Panc1 (cell line): ENCODE data around the gene NUSAP1. TPM values are rescaled to one million over a fixed set of nuclear protein-coding genes. Genes with fewer than 3 reads are reported as not detected.
"Not testable (repeated sequence)": the region's sequence is repeated elsewhere in the genome, so short reads cannot be mapped to it uniquely, and the experiment has no call there.

Source experiments
- ATAC-seq: fragments of 200-7000 bp; cut with Tn5 transposase; 2 replicates; pipeline ENCODE4 v1.9.1; 2020; ENCODE audit warnings: mild to moderate bottlenecking, moderate library complexity
- BruUV-seq: library from RNA; stranded (reverse); fragments of 400-500 nt; replicated peaks from 2 replicates; lab custom pipeline; 2021; lab: Mats Ljungman, UMichigan
- CTCF ChIA-PET: fragments of 300-600 bp; sonication (Branson Sonifier 250); formaldehyde crosslinking; loops from one replicate; lab custom pipeline; 2022; ENCODE audit warnings: antibody characterized with exemption; lab: Charles Lee
- POLR2A ChIA-PET: fragments of 300-600 bp; sonication (Branson Sonifier 250); formaldehyde crosslinking; loops from one replicate; lab custom pipeline; 2022; ENCODE audit warnings: antibody characterized with exemption; lab: Charles Lee
- DNase-seq: peaks from one replicate; pipeline ENCODE4 v3.0.0-alpha.2; 2010; ENCODE audit warnings: low read depth, low spot score
- H3K27ac ChIP-seq: 2 replicates; pipeline ENCODE4 v1.5.1; 2011; ENCODE audit warnings: mild to moderate bottlenecking, low read length, inconsistent platforms
- H3K27me3 ChIP-seq: fragments of 200-500 bp; sonication (Bioruptor generic); 2 replicates; pipeline ENCODE4 v1.6.0; 2014; ENCODE audit warnings: low read length, inconsistent platforms; ENCODE audit not compliant: control insufficient read depth, insufficient read depth
- H3K36me3 ChIP-seq: fragments of 200-500 bp; sonication (Bioruptor generic); 2 replicates; pipeline ENCODE4 v1.5.1; 2014; ENCODE audit warnings: inconsistent platforms, mild to moderate bottlenecking, low read length, moderate library complexity; ENCODE audit not compliant: control insufficient read depth, insufficient read depth
- H3K4me1 ChIP-seq: 2 replicates; pipeline ENCODE4 v1.5.1; 2011; ENCODE audit warnings: inconsistent platforms, mild to moderate bottlenecking, low read length, moderate library complexity; ENCODE audit not compliant: control insufficient read depth, insufficient read depth
- H3K4me3 ChIP-seq, 2 experiments: 2 replicates each; pipeline ENCODE4 v1.5.1; 2011 to 2012; ENCODE audit warnings: low read depth in 2 of 2, low read length in 2 of 2, mild to moderate bottlenecking in 2 of 2, inconsistent platforms in 1 of 2, moderate library complexity in 1 of 2
- H3K9me3 ChIP-seq: fragments of 200-500 bp; sonication (Bioruptor generic); 2 replicates; pipeline ENCODE4 v1.5.1; 2014; ENCODE audit warnings: low read depth, mild to moderate bottlenecking, inconsistent platforms, low read length, moderate library complexity; ENCODE audit not compliant: control insufficient read depth, insufficient read depth
- CTCF ChIP-seq: fragments of 450-650 bp; IDR thresholded peaks from 2 replicates; pipeline ENCODE4 v1.5.1; 2017; ENCODE audit warnings: mild to moderate bottlenecking
- POLR2AphosphoS5 ChIP-seq: IDR thresholded peaks from 2 replicates; pipeline ENCODE4 v1.6.1; 2012; ENCODE audit warnings: mild to moderate bottlenecking, low read depth, low read length, moderate library complexity
- REST ChIP-seq, 2 experiments: IDR thresholded peaks; 2 replicates each; pipeline ENCODE4 v1.6.1; 2011 to 2012; ENCODE audit warnings: low read depth in 2 of 2, control low read depth in 1 of 2, low read length in 1 of 2, mild to moderate bottlenecking in 1 of 2, moderate library complexity in 1 of 2; ENCODE audit not compliant: insufficient read depth in 1 of 2
- SIN3A ChIP-seq: IDR thresholded peaks from 2 replicates; pipeline ENCODE4 v1.6.1; 2012; ENCODE audit warnings: low read depth, mild to moderate bottlenecking, low read length, moderate library complexity, borderline replicate concordance; ENCODE audit not compliant: insufficient read depth
- TCF7L2 ChIP-seq: IDR thresholded peaks from 2 replicates; pipeline ENCODE4 v1.6.1; 2011; ENCODE audit warnings: mild to moderate bottlenecking, low read depth, low read length, inconsistent platforms
- in situ Hi-C: cut with HindIII; loops from 2 replicates; pipeline ENCODE4 v1.10.0; 2016; ENCODE audit warnings: low sequenced_read_pairs, low pct_unique_long_range_greater_than_20kb
- intact Hi-C: fragments of 100-400 bp; cut with micrococcal nuclease; formaldehyde crosslinking; loops from one replicate; pipeline ENCODE4 v1.10.0; 2022; ENCODE audit not compliant: unreplicated experiment
- total RNA-seq: library from RNA; stranded (reverse); gene quantifications from one replicate; pipeline ENCODE4 v1.2.1, GENCODE V29; 2021; ENCODE audit not compliant: unreplicated experiment

NUSAP1 gene
- total RNA-seq, 1 experiment from 2014 or later, result 127 TPM

GRCh38 chr15:41377978-41378377 is 45.3 kb downstream of the NUSAP1 start:
- intact Hi-C loops (no loop called here), in situ Hi-C loops (no loop called here)
- DNase-seq (no peak), ATAC-seq (peak; percentile 62)
- peaks cover 12% of the 10 kb centered on the region; the same call in 1 of the 2 replicates for H3K36me3 ChIP-seq
- no TSS peak for BruUV-seq
- CTCF ChIA-PET, result no interaction called here
- POLR2A ChIA-PET, result no interaction called here
- H3K27me3 ChIP-seq, result no peaks in the 10 kb centered on the region
- no peak overlapping the region for H3K27ac ChIP-seq
- H3K4me3 ChIP-seq, result no peak overlapping the region
- H3K4me1 ChIP-seq, result no peaks in the 10 kb centered on the region
- TF ChIP-seq TCF7L2 (no peak), SIN3A (no peak)
- H3K9me3 ChIP-seq, result no peaks in the 10 kb centered on the region

GRCh38 chr15:41383974-41384749 is 51.5 kb downstream of the NUSAP1 start:
- H3K27me3 ChIP-seq, H3K9me3 ChIP-seq, H3K36me3 ChIP-seq, CTCF ChIA-PET, H3K4me3 ChIP-seq, DNase-seq, in situ Hi-C loops, BruUV-seq, intact Hi-C loops, H3K4me1 ChIP-seq, H3K27ac ChIP-seq: not testable (repeated sequence)
- peak; percentile 54; the same call in 1 of the 2 replicates for ATAC-seq
- POLR2A ChIA-PET, result interaction anchor here (0.6 kb wide), 1 partner anchor 149 kb away, joined by 7 read pairs; no protein-coding TSS in a partner anchor

- in situ Hi-C loops, result no loop called here
- H3K4me1 ChIP-seq, result no peaks in the 10 kb centered on the region
- H3K36me3 ChIP-seq, result 0 out of 2 replicates have a peak, but pooled peaks cover 3% of the 10 kb centered on the region
- no TSS peak for BruUV-seq
- ATAC-seq (no peak), DNase-seq (no peak)
- no peaks in the 10 kb centered on the region for H3K9me3 ChIP-seq
- ChIA-PET POLR2A (interaction anchor here (0.6 kb wide), 1 partner anchor 15 kb away, joined by 15 read pairs; no protein-coding TSS in a partner anchor), CTCF (no interaction called here)
- no peak overlapping the region for H3K4me3 ChIP-seq
- no peak for TF ChIP-seq CTCF
- TF ChIP-seq TCF7L2, result no peak
- TF ChIP-seq POLR2AphosphoS5, result no peak
- no peak for TF ChIP-seq REST (IDR thresholded peaks at IDR 0.05; ENCODE audit: insufficient read depth in 1 of 2, low read depth in 2 of 2, low read length in 1 of 2)
- no peak for TF ChIP-seq SIN3A
- H3K27ac ChIP-seq, result no peak overlapping the region
- intact Hi-C loops, result no loop called here
- H3K27me3 ChIP-seq, result no peaks in the 10 kb centered on the region
Observed at GRCh38 chr15:41387646-41388045, 55.0 kb downstream of the NUSAP1 start.
